ENCODE results near the gene GALNT3. TPM values are rescaled to one million over a fixed set of nuclear protein-coding genes. Genes with fewer than 3 reads are reported as not detected.

GALNT3 gene
- total RNA-seq, 1 experiment from 2014 or later, result 9.8 TPM

- ATAC-seq, result no peak
- BruUV-seq (replicated peaks), result no TSS peak
Measured at GRCh38 chr2:165757906-165758675, 36.0 kb downstream of the GALNT3 start.

More at GRCh38 chr2:165757906-165758675, 36.0 kb downstream of the GALNT3 start:
- no peak overlapping the region for H2AFZ ChIP-seq (ENCODE audit: low read depth, low read length, poor library complexity, severe bottlenecking)
- no peak for DNase-seq (ENCODE audit: low read depth, low spot score)
- no peaks in the 10 kb centered on the region for H3K9me3 ChIP-seq (ENCODE audit: control insufficient read depth in 1 of 2, insufficient read depth in 1 of 2, low read depth in 1 of 2, low read length in 2 of 2)
- no peak overlapping the region for H3K27ac ChIP-seq (ENCODE audit: low read depth, low read length)
- H3K36me3 ChIP-seq (ENCODE audit: control insufficient read depth in 1 of 2, insufficient read depth in 2 of 2, low read length in 2 of 2), result no peaks in the 10 kb centered on the region
- no peaks in the 10 kb centered on the region for H3K27me3 ChIP-seq (ENCODE audit: insufficient read depth, low read length)
- H4K20me1 ChIP-seq (ENCODE audit: insufficient read depth), result no peaks in the 10 kb centered on the region
- no peak overlapping the region for H3K4me3 ChIP-seq (replicated peaks in 1 of 2; ENCODE audit: low read depth in 1 of 2, low read length in 2 of 2)
- RAD21 ChIA-PET (ENCODE audit: low non-redundant PET in 1 of 2, low total read pairs in 2 of 2, uncharacterized antibody in 2 of 2, unreplicated experiment in 2 of 2), result no interaction called here
- H3K4me2 ChIP-seq (ENCODE audit: low read length), result no peak overlapping the region
- peaks cover 0 to 8% of the 10 kb centered on the region in 2 experiments; a peak in 1 of 4 replicates for H3K4me1 ChIP-seq (ENCODE audit: control insufficient read depth in 1 of 2, insufficient read depth in 2 of 2, low read length in 2 of 2)
- intact Hi-C loops (cut with micrococcal nuclease), result no loop called here
- CTCF ChIA-PET, result no interaction called here
- H3K79me2 ChIP-seq (ENCODE audit: insufficient read depth, low read length), result no peaks in the 10 kb centered on the region
- no peak for TF ChIP-seq ZFX (IDR thresholded peaks at IDR 0.05)
- no peak for TF ChIP-seq SP1 (IDR thresholded peaks at IDR 0.05; ENCODE audit: low read depth)
- TF ChIP-seq SIN3A (IDR thresholded peaks at IDR 0.05; ENCODE audit: low read depth), result no peak
- TF ChIP-seq ELF1 (IDR thresholded peaks at IDR 0.05; ENCODE audit: borderline replicate concordance, low read depth), result no peak
- no peak for TF ChIP-seq YY1 (IDR thresholded peaks at IDR 0.05; ENCODE audit: extremely low read depth, insufficient replicate concordance, low read depth, low read length)
- TF ChIP-seq SRF (IDR thresholded peaks at IDR 0.05; ENCODE audit: low read depth), result no peak
- TF ChIP-seq POLR2A (IDR thresholded peaks at IDR 0.05; ENCODE audit: borderline replicate concordance, extremely low read depth, insufficient read depth, insufficient read length), result no peak
- TF ChIP-seq CBX3 (IDR thresholded peaks at IDR 0.05; ENCODE audit: low read depth), result no peak
- no peak for TF ChIP-seq TCF7L2 (IDR thresholded peaks at IDR 0.05; ENCODE audit: borderline replicate concordance, extremely low read depth, insufficient read depth, insufficient read length)
- TF ChIP-seq EGR1 (IDR thresholded peaks at IDR 0.05; ENCODE audit: low read depth), result no peak
- TF ChIP-seq, protein P1, sequence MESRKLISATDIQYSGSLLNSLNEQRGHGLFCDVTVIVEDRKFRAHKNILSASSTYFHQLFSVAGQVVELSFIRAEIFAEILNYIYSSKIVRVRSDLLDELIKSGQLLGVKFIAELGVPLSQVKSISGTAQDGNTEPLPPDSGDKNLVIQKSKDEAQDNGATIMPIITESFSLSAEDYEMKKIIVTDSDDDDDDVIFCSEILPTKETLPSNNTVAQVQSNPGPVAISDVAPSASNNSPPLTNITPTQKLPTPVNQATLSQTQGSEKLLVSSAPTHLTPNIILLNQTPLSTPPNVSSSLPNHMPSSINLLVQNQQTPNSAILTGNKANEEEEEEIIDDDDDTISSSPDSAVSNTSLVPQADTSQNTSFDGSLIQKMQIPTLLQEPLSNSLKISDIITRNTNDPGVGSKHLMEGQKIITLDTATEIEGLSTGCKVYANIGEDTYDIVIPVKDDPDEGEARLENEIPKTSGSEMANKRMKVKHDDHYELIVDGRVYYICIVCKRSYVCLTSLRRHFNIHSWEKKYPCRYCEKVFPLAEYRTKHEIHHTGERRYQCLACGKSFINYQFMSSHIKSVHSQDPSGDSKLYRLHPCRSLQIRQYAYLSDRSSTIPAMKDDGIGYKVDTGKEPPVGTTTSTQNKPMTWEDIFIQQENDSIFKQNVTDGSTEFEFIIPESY (IDR thresholded peaks at IDR 0.05; ENCODE audit: extremely low read depth, insufficient replicate concordance, low read length), result no peak
- TF ChIP-seq JUND (IDR thresholded peaks at IDR 0.05), result no peak
- TF ChIP-seq ZNF274 (IDR thresholded peaks at IDR 0.05; ENCODE audit: low read depth, low read length), result no peak
- TF ChIP-seq ATF3 (IDR thresholded peaks at IDR 0.05), result no peak
- H3K9me2 ChIP-seq (ENCODE audit: insufficient read depth), result no peaks in the 10 kb centered on the region
- H3K9ac ChIP-seq (ENCODE audit: low read length), result no peak overlapping the region
- POLR2A ChIA-PET, result no interaction called here
